Measurements from ENCODE around the gene AKT2. TPM values are rescaled to one million over a fixed set of nuclear protein-coding genes. Genes with fewer than 3 reads are reported as not detected.

AKT2 gene
- total RNA-seq, 1 experiment from 2014 or later: 141 TPM

- H3K9ac ChIP-seq (ENCODE audit: low read length): no peak overlapping the region
- no peak for DNase-seq (ENCODE audit: low read depth, low spot score)
- peaks cover 40% of the 10 kb centered on the region for H3K79me2 ChIP-seq (ENCODE audit: insufficient read depth, low read length)
- no peak overlapping the region for H3K4me2 ChIP-seq (ENCODE audit: low read length)
- POLR2A ChIA-PET: no interaction called here
- no peak overlapping the region for H3K4me3 ChIP-seq (replicated peaks in 1 of 2; ENCODE audit: low read depth in 1 of 2, low read length in 2 of 2)
- H2AFZ ChIP-seq (ENCODE audit: low read depth, low read length, poor library complexity, severe bottlenecking): no peak overlapping the region
- H3K36me3 ChIP-seq (ENCODE audit: control insufficient read depth in 1 of 2, insufficient read depth in 2 of 2, low read length in 2 of 2): peaks cover under 1 to 15% of the 10 kb centered on the region in 2 experiments; a peak in 3 of 4 replicates
- no TSS peak for BruUV-seq (replicated peaks)
- no peak for ATAC-seq
- CTCF ChIA-PET: no interaction called here
- no peak for TF ChIP-seq FOSL1 (IDR thresholded peaks at IDR 0.05; ENCODE audit: low read depth)
- TF ChIP-seq POLR2AphosphoS5 (IDR thresholded peaks at IDR 0.05; ENCODE audit: low read depth, low read length): no peak
- TF ChIP-seq SRF (IDR thresholded peaks at IDR 0.05; ENCODE audit: low read depth): no peak
- no peak for TF ChIP-seq TCF7L2 (IDR thresholded peaks at IDR 0.05; ENCODE audit: borderline replicate concordance, extremely low read depth, insufficient read depth, insufficient read length)
- H3K27ac ChIP-seq (ENCODE audit: low read depth, low read length): no peak overlapping the region
- no peaks in the 10 kb centered on the region for H3K9me2 ChIP-seq (ENCODE audit: insufficient read depth)
- RAD21 ChIA-PET (ENCODE audit: low non-redundant PET in 1 of 2, low total read pairs in 2 of 2, uncharacterized antibody in 2 of 2, unreplicated experiment in 2 of 2): no interaction called here
- intact Hi-C loops (cut with micrococcal nuclease): no loop called here
- peaks cover 12 to 22% of the 10 kb centered on the region in 2 experiments; a peak in 2 of 4 replicates for H3K4me1 ChIP-seq (ENCODE audit: control insufficient read depth in 1 of 2, insufficient read depth in 2 of 2, low read length in 2 of 2)
- no peaks in the 10 kb centered on the region for H3K9me3 ChIP-seq (ENCODE audit: control insufficient read depth in 1 of 2, insufficient read depth in 1 of 2, low read depth in 1 of 2, low read length in 2 of 2)
- no peaks in the 10 kb centered on the region for H4K20me1 ChIP-seq (ENCODE audit: insufficient read depth)
- H3K27me3 ChIP-seq (ENCODE audit: insufficient read depth, low read length): no peaks in the 10 kb centered on the region
Measured at GRCh38 chr19:40261631-40262030, 23.5 kb downstream of the AKT2 start.

GRCh38 chr19:40257096-40257517 lies 28.0 kb downstream of the AKT2 start:
- CTCF ChIA-PET: no interaction called here

More at GRCh38 chr19:40257096-40257517, 28.0 kb downstream of the AKT2 start:
- H3K9ac ChIP-seq (ENCODE audit: low read length): no peak overlapping the region
- no peaks in the 10 kb centered on the region for H3K9me2 ChIP-seq (ENCODE audit: insufficient read depth)
- H2AFZ ChIP-seq (ENCODE audit: low read depth, low read length, poor library complexity, severe bottlenecking): no peak overlapping the region
- H3K27ac ChIP-seq (ENCODE audit: low read depth, low read length): peak overlapping the region; percentile 49
- no peaks in the 10 kb centered on the region for H3K9me3 ChIP-seq (ENCODE audit: control insufficient read depth in 1 of 2, insufficient read depth in 1 of 2, low read depth in 1 of 2, low read length in 2 of 2)
- DNase-seq (ENCODE audit: low read depth, low spot score) (no peak), ATAC-seq (peak; percentile 77)
- peaks cover 15 to 24% of the 10 kb centered on the region in 2 experiments; a peak in 3 of 4 replicates for H3K36me3 ChIP-seq (ENCODE audit: control insufficient read depth in 1 of 2, insufficient read depth in 2 of 2, low read length in 2 of 2)
- ChIA-PET POLR2A (no interaction called here), RAD21 (ENCODE audit: low non-redundant PET in 1 of 2, low total read pairs in 2 of 2, uncharacterized antibody in 2 of 2, unreplicated experiment in 2 of 2) (no interaction called here)
- peaks cover 29% of the 10 kb centered on the region for H3K79me2 ChIP-seq (ENCODE audit: insufficient read depth, low read length)
- no peaks in the 10 kb centered on the region for H3K27me3 ChIP-seq (ENCODE audit: insufficient read depth, low read length)
- intact Hi-C loops (cut with micrococcal nuclease): no loop called here
- TF ChIP-seq ZNF274 (IDR thresholded peaks at IDR 0.05; ENCODE audit: low read depth, low read length) (no peak), REST (IDR thresholded peaks at IDR 0.05; ENCODE audit: low read depth) (no peak), FOSL1 (IDR thresholded peaks at IDR 0.05; ENCODE audit: low read depth) (0 out of 2 replicates have a peak, but pooled peaks have one; percentile 14), EZH2 (IDR thresholded peaks at IDR 0.05) (no peak), ZFX (IDR thresholded peaks at IDR 0.05) (0 out of 2 replicates have a peak, but pooled peaks have one; percentile 16), ATF3 (IDR thresholded peaks at IDR 0.05) (no peak), POLR2AphosphoS5 (IDR thresholded peaks at IDR 0.05; ENCODE audit: low read depth, low read length) (no peak), EZH2phosphoT487 (IDR thresholded peaks at IDR 0.05; ENCODE audit: borderline replicate concordance) (no peak), JUND (IDR thresholded peaks at IDR 0.05) (0 out of 2 replicates have a peak, but pooled peaks have one; percentile 15), YY1 (IDR thresholded peaks at IDR 0.05; ENCODE audit: extremely low read depth, insufficient replicate concordance, low read depth, low read length) (no peak), ELF1 (IDR thresholded peaks at IDR 0.05; ENCODE audit: borderline replicate concordance, low read depth) (no peak), SP1 (IDR thresholded peaks at IDR 0.05; ENCODE audit: low read depth) (peak; percentile 26; the same call in 1 of the 2 replicates), TCF7L2 (IDR thresholded peaks at IDR 0.05; ENCODE audit: borderline replicate concordance, extremely low read depth, insufficient read depth, insufficient read length) (no peak), POLR2A (IDR thresholded peaks at IDR 0.05; ENCODE audit: borderline replicate concordance, extremely low read depth, insufficient read depth, insufficient read length) (no peak)
- peak overlapping the region; percentile 24 for H3K4me2 ChIP-seq (ENCODE audit: low read length)
- peaks cover 13 to 24% of the 10 kb centered on the region in 2 experiments; a peak in 2 of 4 replicates for H3K4me1 ChIP-seq (ENCODE audit: control insufficient read depth in 1 of 2, insufficient read depth in 2 of 2, low read length in 2 of 2)
- no TSS peak for BruUV-seq (replicated peaks)
- H4K20me1 ChIP-seq (ENCODE audit: insufficient read depth): no peaks in the 10 kb centered on the region
- no peak overlapping the region for H3K4me3 ChIP-seq (replicated peaks in 1 of 2; ENCODE audit: low read depth in 1 of 2, low read length in 2 of 2)
